Progenitor cell of endocrine pancreas (in vitro differentiated cells): ENCODE data around the gene MEGF6. TPM values are rescaled to one million over a fixed set of nuclear protein-coding genes. Genes with fewer than 3 reads are reported as not detected.

ENCODE experiments used
- DNase-seq: peaks from one replicate; pipeline ENCODE4 v3.0.0; 2021; ENCODE audit warnings: low spot score; ENCODE audit not compliant: unreplicated experiment
- H3K27ac Mint-ChIP-seq: 2 replicates; pipeline ENCODE4 v1.8.0; 2021; ENCODE audit warnings: mild to moderate bottlenecking, moderate library complexity, mixed read lengths
- H3K27me3 Mint-ChIP-seq: 2 replicates; pipeline ENCODE4 v1.8.0; 2021; ENCODE audit warnings: mixed read lengths
- H3K36me3 Mint-ChIP-seq: 2 replicates; pipeline ENCODE4 v1.8.0; 2022; ENCODE audit warnings: mixed read lengths; ENCODE audit not compliant: insufficient read depth
- H3K4me1 Mint-ChIP-seq: 2 replicates; pipeline ENCODE4 v1.8.0; 2021; ENCODE audit warnings: low read depth, mixed read lengths
- H3K4me3 Mint-ChIP-seq: 2 replicates; pipeline ENCODE4 v1.8.0; 2021; ENCODE audit warnings: low read depth, mild to moderate bottlenecking, moderate library complexity, mixed read lengths
- H3K9me3 Mint-ChIP-seq: 2 replicates; pipeline ENCODE4 v1.8.0; 2021; ENCODE audit warnings: low read depth, mixed read lengths
- CTCF ChIP-seq: fragments of 200-600 bp; sonication (generic); IDR thresholded peaks from one replicate; pipeline ENCODE4 v1.5.0; 2021; ENCODE audit warnings: antibody characterized with exemption, mild to moderate bottlenecking; ENCODE audit not compliant: unreplicated experiment
- total RNA-seq: library from RNA; stranded (reverse); gene quantifications from 2 replicates; pipeline ENCODE4 v1.2.1, GENCODE V29; 2021

MEGF6 gene
- total RNA-seq, 1 donor from 2014 or later: 83.8 TPM

- TF ChIP-seq CTCF: no peak
- Mint-ChIP-seq H3K9me3 (no peaks in the 10 kb centered on the region), H3K4me3 (no peak overlapping the region), H3K27ac (no peak overlapping the region), H3K27me3 (no peaks in the 10 kb centered on the region), H3K36me3 (peaks cover 2% of the 10 kb centered on the region), H3K4me1 (peaks cover 10% of the 10 kb centered on the region)
- DNase-seq: no peak
These were observed 6.8 kb downstream of the MEGF6 start for GRCh38 chr1:3604468-3604974.

GRCh38 chr1:3603571-3604467 lies 7.5 kb downstream of the MEGF6 start:
- Mint-ChIP-seq H3K27me3 (no peaks in the 10 kb centered on the region), H3K36me3 (peaks cover 2% of the 10 kb centered on the region), H3K4me3 (no peak overlapping the region), H3K4me1 (peaks cover 6% of the 10 kb centered on the region), H3K9me3 (no peaks in the 10 kb centered on the region), H3K27ac (no peak overlapping the region)
- DNase-seq: no peak
- TF ChIP-seq CTCF: no peak

- H3K27ac Mint-ChIP-seq: no peak overlapping the region
- H3K4me3 Mint-ChIP-seq: no peak overlapping the region
- H3K27me3 Mint-ChIP-seq: no peaks in the 10 kb centered on the region
- no peak for TF ChIP-seq CTCF
- DNase-seq: no peak
- H3K4me1 Mint-ChIP-seq: peaks cover 8% of the 10 kb centered on the region
- H3K9me3 Mint-ChIP-seq: no peaks in the 10 kb centered on the region
- peaks cover 2% of the 10 kb centered on the region for H3K36me3 Mint-ChIP-seq
These were observed 8.2 kb downstream of the MEGF6 start for GRCh38 chr1:3603156-3603555.

GRCh38 chr1:3602375-3602774 lies 8.9 kb downstream of the MEGF6 start:
- Mint-ChIP-seq H3K27ac (no peak overlapping the region), H3K4me1 (peaks cover 8% of the 10 kb centered on the region), H3K9me3 (no peaks in the 10 kb centered on the region), H3K27me3 (no peaks in the 10 kb centered on the region), H3K4me3 (no peak overlapping the region), H3K36me3 (peaks cover 2% of the 10 kb centered on the region)
- DNase-seq: no peak
- no peak for TF ChIP-seq CTCF

- no peak for DNase-seq
- Mint-ChIP-seq H3K4me1 (peaks cover 6% of the 10 kb centered on the region), H3K27ac (no peak overlapping the region), H3K36me3 (peaks cover 2% of the 10 kb centered on the region), H3K27me3 (no peaks in the 10 kb centered on the region), H3K4me3 (no peak overlapping the region), H3K9me3 (no peaks in the 10 kb centered on the region)
- TF ChIP-seq CTCF: no peak
These were observed 9.6 kb downstream of the MEGF6 start for GRCh38 chr1:3601743-3602142.
